ENCODE data around the gene NUDT14.

The NUDT14 gene

GRCh38 chr14:105123981-105124765 lies 56.9 kb downstream of the NUDT14 start:
- DNase-seq = no peak

- no peak for DNase-seq
Measured at GRCh38 chr14:105123064-105123665, 57.9 kb downstream of the NUDT14 start.
